SK-N-SH (cell line): ENCODE data around the gene USP48. TPM values are rescaled to one million over a fixed set of nuclear protein-coding genes. Genes with fewer than 3 reads are reported as not detected.

ENCODE experiments used
- CTCF ChIA-PET: fragments of 300-600, 350-600 bp; formaldehyde crosslinking; extraction: SDS; loops from one replicate; lab custom pipeline; 2021; lab: Yijun Ruan, JAX
- POLR2A ChIA-PET: fragments of 350-600 bp; sonication (Branson Sonifier 250); formaldehyde crosslinking; extraction: SDS; loops from one replicate; lab custom pipeline; 2020; ENCODE audit warnings: antibody characterized with exemption, inconsistent platforms; lab: Yijun Ruan, JAX
- DNase-seq: peaks from one replicate; pipeline ENCODE4 v3.0.0; 2012
- H2AFZ ChIP-seq: fragments of 200-600 bp; sonication (generic); 2 replicates; pipeline ENCODE4 v1.8.1; 2016; ENCODE audit warnings: antibody characterized with exemption, mild to moderate bottlenecking, low read depth
- H3F3A ChIP-seq: fragments of 200-600 bp; sonication (generic); replicated peaks from 2 replicates; pipeline ENCODE3; 2016; ENCODE audit warnings: antibody characterized with exemption, mild to moderate bottlenecking; ENCODE audit not compliant: insufficient read depth
- H3K27ac ChIP-seq, 2 experiments: fragments of 200-500 bp in 1 of 2; fragments of 200-600 bp in 1 of 2; sonication (Bioruptor generic) in 1 of 2; sonication (generic), shearing (Covaris generic) in 1 of 2; 2 replicates each; pipeline versions ENCODE4 v1.5.1 to v1.6.1; 2014 to 2016; ENCODE audit warnings: low read depth in 2 of 2, inconsistent platforms in 1 of 2, low read length in 1 of 2, mild to moderate bottlenecking in 1 of 2, mixed read lengths in 1 of 2
- H3K27me3 ChIP-seq: fragments of 200-600 bp; sonication (generic), shearing (Covaris generic); 2 replicates; pipeline ENCODE4 v1.6.1; 2016; ENCODE audit warnings: mixed run types; ENCODE audit not compliant: insufficient read depth
- H3K36me3 ChIP-seq, 2 experiments: fragments of 200-500 bp in 1 of 2; fragments of 200-600 bp in 1 of 2; sonication (Bioruptor generic) in 1 of 2; sonication (generic) in 1 of 2; replicated peaks in 1 of 2; 2 replicates each; pipeline versions ENCODE3 to v1.5.1; 2014 to 2016; ENCODE audit warnings: low read length in 1 of 2, mild to moderate bottlenecking in 1 of 2; ENCODE audit not compliant: insufficient read depth in 2 of 2, control insufficient read depth in 1 of 2
- H3K4me1 ChIP-seq, 2 experiments: fragments of 200-500 bp in 1 of 2; fragments of 200-600 bp in 1 of 2; sonication (Bioruptor generic) in 1 of 2; sonication (generic), shearing (Covaris generic) in 1 of 2; 2 replicates each; pipeline versions ENCODE4 v1.5.1 to v1.6.1; 2014 to 2016; ENCODE audit warnings: low read depth in 1 of 2, low read length in 1 of 2, mixed run types in 1 of 2; ENCODE audit not compliant: insufficient read depth in 2 of 2, control insufficient read depth in 1 of 2
- H3K4me2 ChIP-seq: fragments of 200-600 bp; sonication (generic), shearing (Covaris generic); 2 replicates; pipeline ENCODE4 v1.6.1; 2017; ENCODE audit warnings: mixed run types
- H3K4me3 ChIP-seq, 2 experiments: fragments of 200-500 bp in 1 of 2; fragments of 200-600 bp in 1 of 2; sonication (Bioruptor generic) in 1 of 2; sonication (generic), shearing (Covaris generic) in 1 of 2; 2 replicates each; pipeline versions ENCODE4 v1.5.1 to v1.8.1; 2014 to 2016; ENCODE audit warnings: low read depth in 2 of 2, inconsistent platforms in 1 of 2, low read length in 1 of 2, mild to moderate bottlenecking in 1 of 2, mixed read lengths in 1 of 2, moderate library complexity in 1 of 2
- H3K79me2 ChIP-seq: fragments of 200-600 bp; sonication (generic); 2 replicates; pipeline ENCODE4 v1.8.1; 2017; ENCODE audit warnings: mild to moderate bottlenecking; ENCODE audit not compliant: insufficient read depth
- H3K9ac ChIP-seq: fragments of 200-600 bp; sonication (generic); 2 replicates; pipeline ENCODE4 v1.6.1; 2017; ENCODE audit warnings: mixed run types
- H3K9me2 ChIP-seq: fragments of 200-600 bp; sonication (generic); 2 replicates; pipeline ENCODE4 v1.6.1; 2017; ENCODE audit warnings: mixed run types
- H3K9me3 ChIP-seq: fragments of 200-600 bp; sonication (generic); 2 replicates; pipeline ENCODE4 v1.6.1; 2017; ENCODE audit warnings: mixed run types, mild to moderate bottlenecking, moderate library complexity
- H4K20me1 ChIP-seq: fragments of 200-600 bp; sonication (generic); 2 replicates; pipeline ENCODE4 v1.6.1; 2017; ENCODE audit warnings: mild to moderate bottlenecking, mixed run types; ENCODE audit not compliant: insufficient read depth
- ELF1 ChIP-seq: IDR thresholded peaks from 2 replicates; pipeline ENCODE4 v1.4.0; 2012
- EP300 ChIP-seq, 2 experiments: IDR thresholded peaks; 2 replicates each; pipeline versions ENCODE4 v1.4.0 to v1.6.1; 2012; ENCODE audit warnings: borderline replicate concordance in 1 of 2, low read depth in 1 of 2, low read length in 1 of 2
- EZH2phosphoT487 ChIP-seq: fragments of 200-600 bp; sonication (generic); IDR thresholded peaks from 2 replicates; pipeline ENCODE4 v1.6.1; 2017; ENCODE audit warnings: low read depth, mixed run types, mild to moderate bottlenecking, antibody characterized with exemption, moderate library complexity, borderline replicate concordance
- FOSL2 ChIP-seq: IDR thresholded peaks from 2 replicates; pipeline ENCODE4 v1.4.0; 2012; ENCODE audit warnings: low read depth, mild to moderate bottlenecking, moderate library complexity, borderline replicate concordance
- FOXM1 ChIP-seq: IDR thresholded peaks from 2 replicates; pipeline ENCODE4 v1.4.0; 2012; ENCODE audit warnings: low read depth, mild to moderate bottlenecking
- GATA2 ChIP-seq: sonication (generic); formaldehyde crosslinking; IDR thresholded peaks from 2 replicates; pipeline ENCODE4 v1.5.0; 2020; ENCODE audit warnings: mild to moderate bottlenecking, missing genetic modification reagents
- JUND ChIP-seq: IDR thresholded peaks from 2 replicates; pipeline ENCODE4 v1.4.0; 2012
- MXI1 ChIP-seq: IDR thresholded peaks from 2 replicates; pipeline ENCODE4 v1.6.1; 2012; ENCODE audit warnings: mild to moderate bottlenecking, low read depth, low read length, improper control_type of control experiment
- NFIC ChIP-seq: IDR thresholded peaks from 2 replicates; pipeline ENCODE4 v1.4.0; 2012; ENCODE audit warnings: borderline replicate concordance
- NRF1 ChIP-seq: IDR thresholded peaks from 2 replicates; pipeline ENCODE4 v1.6.1; 2012; ENCODE audit warnings: low read depth, mild to moderate bottlenecking, low read length
- PBX3 ChIP-seq: IDR thresholded peaks from 2 replicates; pipeline ENCODE4; 2012
- RAD21 ChIP-seq: IDR thresholded peaks from 2 replicates; pipeline ENCODE4 v1.6.1; 2012; ENCODE audit warnings: mild to moderate bottlenecking, low read length
- RCOR1 ChIP-seq: fragments of 150-350 bp; IDR thresholded peaks from 2 replicates; pipeline ENCODE4 v1.6.1; 2017; ENCODE audit warnings: antibody characterized with exemption, low read length
- REST ChIP-seq: IDR thresholded peaks from 2 replicates; pipeline ENCODE4 v1.6.1; 2012; ENCODE audit warnings: mild to moderate bottlenecking, low read depth, low read length, moderate library complexity
- SMC3 ChIP-seq: IDR thresholded peaks from 2 replicates; pipeline ENCODE4 v1.6.1; 2012; ENCODE audit warnings: low read depth, low read length, improper control_type of control experiment
- TCF12 ChIP-seq: IDR thresholded peaks from 2 replicates; pipeline ENCODE4 v1.4.0; 2012
- YY1 ChIP-seq: IDR thresholded peaks from 2 replicates; pipeline ENCODE4 v1.4.0; 2012; ENCODE audit warnings: low read depth, mild to moderate bottlenecking
- WGBS: methylation state at CpG from one replicate; pipeline ENCODE4 v1.1.6; 2017; ENCODE audit warnings: low lambda C conversion rate; 5-methylcytosine and 5-hydroxymethylcytosine counted together
- polyA plus RNA-seq, 3 experiments: library from polyadenylated mRNA; depleted of rRNA; stranded (reverse); fragments of >200 nt; gene quantifications; 2 replicates each; pipeline ENCODE4 v1.2.3, GENCODE V29; 2012
- TF ChIP-seq, protein P1 (sequence below): fragments of 200-600 bp; sonication (generic); IDR thresholded peaks from 2 replicates; pipeline ENCODE4 v1.6.1; 2017; ENCODE audit warnings: antibody characterized with exemption, mild to moderate bottlenecking, moderate library complexity
- TF ChIP-seq, protein P2 (sequence below): fragments of 150-350 bp; IDR thresholded peaks from 2 replicates; pipeline ENCODE4 v1.6.1; 2016; ENCODE audit warnings: mild to moderate bottlenecking, low read depth, low read length

Gene USP48
- polyA plus RNA-seq, 1 of the 3 experiments (the other 2 are of a cell fraction) = 13.6 TPM

DNA sequence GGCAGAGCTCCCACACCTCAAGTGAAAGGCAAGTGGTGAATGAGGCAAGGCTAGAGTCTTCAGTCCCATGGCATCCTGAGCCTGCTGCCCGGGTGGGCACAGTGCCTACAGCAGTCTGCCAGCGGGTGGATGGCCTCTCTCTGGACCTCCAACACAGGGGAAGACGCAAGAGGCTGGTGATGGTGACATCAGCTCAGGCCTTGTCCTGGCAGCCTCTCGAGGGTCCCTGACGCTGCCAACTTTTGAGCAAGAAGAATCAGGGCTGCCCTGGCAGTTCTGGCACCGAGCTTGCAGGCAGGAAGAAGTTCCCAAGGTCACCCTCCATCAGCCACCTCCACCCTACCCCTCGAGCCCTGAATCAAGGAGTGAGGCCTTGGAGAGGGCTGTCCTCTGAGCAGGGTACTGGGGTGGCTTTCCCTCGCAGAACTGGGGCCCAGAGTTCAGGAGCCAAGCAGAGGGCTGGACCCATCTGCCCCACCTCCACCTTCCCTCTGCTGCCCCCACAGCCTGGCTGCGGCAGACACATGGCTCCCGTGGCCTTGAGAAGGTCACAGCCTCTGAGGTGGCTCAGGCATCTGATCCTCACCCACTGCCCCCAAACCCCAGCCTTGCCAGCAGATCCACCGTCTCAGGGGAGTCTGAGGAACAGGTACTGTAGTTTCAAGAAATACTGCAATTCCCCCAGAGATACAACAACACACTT, 119.5 kb downstream of the USP48 start:
- no peaks in the 10 kb centered on the region for H3K79me2 ChIP-seq
- no peaks in the 10 kb centered on the region for H3K9me2 ChIP-seq
- 30% methylated on average over 2 of the region's 11 CpGs for WGBS
- no peak overlapping the region for H2AFZ ChIP-seq
- no peak overlapping the region for H3K4me2 ChIP-seq
- H3K4me1 ChIP-seq = peaks cover 0 to 2% of the 10 kb centered on the region in 2 experiments; a peak in 1 of 4 replicates
- no peaks in the 10 kb centered on the region for H3K36me3 ChIP-seq
- TF ChIP-seq YY1 (no peak), PBX3 (no peak), FOSL2 (no peak), TCF12 (no peak), ELF1 (no peak), NFIC (no peak), SMC3 (no peak), NRF1 (no peak), EP300 (IDR thresholded peaks at IDR 0.05; ENCODE audit: borderline replicate concordance in 1 of 2, low read depth in 1 of 2, low read length in 1 of 2) (no peak), RAD21 (no peak), REST (no peak), GATA2 (CRISPR knock-in tag) (no peak), JUND (no peak), MXI1 (no peak), RCOR1 (no peak), EZH2phosphoT487 (no peak), FOXM1 (no peak)
- TF ChIP-seq, protein P1, sequence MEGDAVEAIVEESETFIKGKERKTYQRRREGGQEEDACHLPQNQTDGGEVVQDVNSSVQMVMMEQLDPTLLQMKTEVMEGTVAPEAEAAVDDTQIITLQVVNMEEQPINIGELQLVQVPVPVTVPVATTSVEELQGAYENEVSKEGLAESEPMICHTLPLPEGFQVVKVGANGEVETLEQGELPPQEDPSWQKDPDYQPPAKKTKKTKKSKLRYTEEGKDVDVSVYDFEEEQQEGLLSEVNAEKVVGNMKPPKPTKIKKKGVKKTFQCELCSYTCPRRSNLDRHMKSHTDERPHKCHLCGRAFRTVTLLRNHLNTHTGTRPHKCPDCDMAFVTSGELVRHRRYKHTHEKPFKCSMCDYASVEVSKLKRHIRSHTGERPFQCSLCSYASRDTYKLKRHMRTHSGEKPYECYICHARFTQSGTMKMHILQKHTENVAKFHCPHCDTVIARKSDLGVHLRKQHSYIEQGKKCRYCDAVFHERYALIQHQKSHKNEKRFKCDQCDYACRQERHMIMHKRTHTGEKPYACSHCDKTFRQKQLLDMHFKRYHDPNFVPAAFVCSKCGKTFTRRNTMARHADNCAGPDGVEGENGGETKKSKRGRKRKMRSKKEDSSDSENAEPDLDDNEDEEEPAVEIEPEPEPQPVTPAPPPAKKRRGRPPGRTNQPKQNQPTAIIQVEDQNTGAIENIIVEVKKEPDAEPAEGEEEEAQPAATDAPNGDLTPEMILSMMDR = no peak
- TF ChIP-seq, protein P2, sequence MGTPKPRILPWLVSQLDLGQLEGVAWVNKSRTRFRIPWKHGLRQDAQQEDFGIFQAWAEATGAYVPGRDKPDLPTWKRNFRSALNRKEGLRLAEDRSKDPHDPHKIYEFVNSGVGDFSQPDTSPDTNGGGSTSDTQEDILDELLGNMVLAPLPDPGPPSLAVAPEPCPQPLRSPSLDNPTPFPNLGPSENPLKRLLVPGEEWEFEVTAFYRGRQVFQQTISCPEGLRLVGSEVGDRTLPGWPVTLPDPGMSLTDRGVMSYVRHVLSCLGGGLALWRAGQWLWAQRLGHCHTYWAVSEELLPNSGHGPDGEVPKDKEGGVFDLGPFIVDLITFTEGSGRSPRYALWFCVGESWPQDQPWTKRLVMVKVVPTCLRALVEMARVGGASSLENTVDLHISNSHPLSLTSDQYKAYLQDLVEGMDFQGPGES = no peak
- POLR2A ChIA-PET = no interaction called here
- H3K27me3 ChIP-seq = peaks cover 7% of the 10 kb centered on the region
- H3K9me3 ChIP-seq = no peaks in the 10 kb centered on the region
- CTCF ChIA-PET = interaction anchor here (1.2 to 1.6 kb wide), 3 partner anchors 293 to 361 kb away, joined by 3 to 5 read pairs (median 4); no protein-coding TSS in a partner anchor
- no peaks in the 10 kb centered on the region for H4K20me1 ChIP-seq
- H3K27ac ChIP-seq = no peak overlapping the region
- no peak overlapping the region for H3K4me3 ChIP-seq
- H3K9ac ChIP-seq = no peak overlapping the region
- no peak for DNase-seq
- no peaks in the 10 kb centered on the region for H3F3A ChIP-seq
